Keratinocyte (primary cell): ENCODE measurements around the gene CSNK1G1. TPM values are rescaled to one million over a fixed set of nuclear protein-coding genes. Genes with fewer than 3 reads are reported as not detected.

ENCODE experiments used
- DNase-seq: peaks from one replicate; pipeline ENCODE4 v3.0.0-alpha.2; 2011; ENCODE audit warnings: low read depth, missing footprints, low spot score
- FAIRE-seq: peaks from 2 replicates; lab custom pipeline; 2011; peaks lifted over from hg19 to GRCh38; lab: Jason Lieb, UNC
- H2AFZ ChIP-seq: 2 replicates; pipeline ENCODE4 v1.6.0; 2012; ENCODE audit warnings: low read length, control low read depth, inconsistent platforms; ENCODE audit not compliant: control insufficient read depth
- H3K27ac ChIP-seq: 2 replicates; pipeline ENCODE4 v1.5.1; 2011; ENCODE audit warnings: low read length; ENCODE audit not compliant: control insufficient read depth, insufficient read depth
- H3K27me3 ChIP-seq: 3 replicates; pipeline ENCODE4 v1.6.0; 2011; ENCODE audit warnings: low read length; ENCODE audit not compliant: control insufficient read depth, insufficient read depth; ENCODE audit errors: extremely low read depth
- H3K36me3 ChIP-seq, 2 experiments: 2 replicates in 1 of 2; 3 replicates in 1 of 2; pipeline ENCODE4 v1.5.1; 2011; ENCODE audit warnings: low read length in 2 of 2, mild to moderate bottlenecking in 1 of 2; ENCODE audit not compliant: control insufficient read depth in 2 of 2, insufficient read depth in 2 of 2; ENCODE audit errors: extremely low read depth in 1 of 2
- H3K4me1 ChIP-seq: 3 replicates; pipeline ENCODE4 v1.5.1; 2011; ENCODE audit warnings: low read length; ENCODE audit not compliant: control insufficient read depth, insufficient read depth; ENCODE audit errors: extremely low read depth
- H3K4me2 ChIP-seq: 3 replicates; pipeline ENCODE4 v1.6.0; 2011; ENCODE audit warnings: low read depth, low read length; ENCODE audit not compliant: control insufficient read depth, insufficient read depth; ENCODE audit errors: extremely low read depth
- H3K4me3 ChIP-seq, 3 experiments: fragments of 200-600 bp in 1 of 3; sonication (generic) in 1 of 3; 2 replicates in 2 of 3; 3 replicates in 1 of 3; pipeline ENCODE4 v1.5.1; 2011 to 2016; ENCODE audit warnings: low read length in 3 of 3, mild to moderate bottlenecking in 3 of 3, control low read depth in 2 of 3, inconsistent platforms in 1 of 3, low read depth in 1 of 3, mixed read lengths in 1 of 3, mixed run types in 1 of 3, moderate library complexity in 1 of 3; ENCODE audit not compliant: control insufficient read depth in 2 of 3, insufficient read depth in 2 of 3; ENCODE audit errors: extremely low read depth in 1 of 3
- H3K79me2 ChIP-seq: 2 replicates; pipeline ENCODE4 v1.6.0; 2012; ENCODE audit warnings: low read length; ENCODE audit not compliant: control insufficient read depth, insufficient read depth
- H3K9ac ChIP-seq: 3 replicates; pipeline ENCODE4 v1.6.0; 2011; ENCODE audit warnings: low read length; ENCODE audit not compliant: control insufficient read depth, insufficient read depth; ENCODE audit errors: extremely low read depth
- H3K9me1 ChIP-seq: 3 replicates; pipeline ENCODE4 v1.6.0; 2011; ENCODE audit warnings: low read length; ENCODE audit not compliant: control insufficient read depth, insufficient read depth; ENCODE audit errors: extremely low read depth
- H3K9me3 ChIP-seq: 2 replicates; pipeline ENCODE4 v1.5.1; 2012; ENCODE audit warnings: low read depth, low read length; ENCODE audit not compliant: control insufficient read depth
- H4K20me1 ChIP-seq: 3 replicates; pipeline ENCODE4 v1.6.0; 2011; ENCODE audit warnings: low read length; ENCODE audit not compliant: control insufficient read depth, insufficient read depth; ENCODE audit errors: extremely low read depth
- CTCF ChIP-seq, 3 experiments: IDR thresholded peaks in 1 of 3; conservative IDR thresholded peaks in 1 of 3; optimal IDR thresholded peaks in 1 of 3; 2 replicates in 2 of 3; 3 replicates in 1 of 3; pipeline versions ENCODE3 to v1.5.1; 2011; ENCODE audit warnings: low read length in 3 of 3, mild to moderate bottlenecking in 3 of 3, moderate library complexity in 2 of 3, control low read depth in 1 of 3, inconsistent platforms in 1 of 3; ENCODE audit not compliant: insufficient read depth in 2 of 3; ENCODE audit errors: extremely low read depth in 1 of 3
- EZH2 ChIP-seq: IDR thresholded peaks from one replicate; pipeline ENCODE4 v1.6.1; 2012; ENCODE audit warnings: inconsistent platforms, mild to moderate bottlenecking, low read length, moderate library complexity
- dilution Hi-C: fragments of 300-500 bp; cut with MboI; formaldehyde crosslinking; loops from one replicate; pipeline ENCODE4 v1.7.0; 2020; ENCODE audit warnings: low sequenced_read_pairs; ENCODE audit not compliant: extremely low pct_ligation_motif_present
- polyA plus RNA-seq, 5 experiments: library from polyadenylated mRNA; depleted of rRNA in 3 of 5; stranded (reverse) in 3 of 5; stranded (forward) in 1 of 5; unstranded in 1 of 5; fragments of >200 nt; gene quantifications; 1 replicate in 1 of 5; 2 replicates in 3 of 5; 3 replicates in 1 of 5; pipeline versions ENCODE4 v1.2.1 to v1.2.3, GENCODE V29; 2011 to 2012; ENCODE audit warnings: missing spikeins in 2 of 5, low read depth in 1 of 5, low replicate concordance in 1 of 5

CSNK1G1 gene
- polyA plus RNA-seq, 1 donor (not counting 4 experiments of a cell fraction or from before 2014, with no cell fraction given) = 28.9 TPM

- no peak for FAIRE-seq
Observed at GRCh38 chr15:64279131-64279530, 76.8 kb downstream of the CSNK1G1 start.

GRCh38 chr15:64275934-64276333, 80.0 kb downstream of the CSNK1G1 start:
- no peak for FAIRE-seq
- peaks cover 54% of the 10 kb centered on the region for H3K79me2 ChIP-seq
- no peak overlapping the region for H3K4me3 ChIP-seq
- no peak overlapping the region for H3K27ac ChIP-seq
- TF ChIP-seq CTCF (optimal IDR thresholded peaks at IDR 0.05 in 1 of 3, IDR thresholded peaks at IDR 0.05 in 1 of 3, conservative IDR thresholded peaks at IDR 0.05 in 1 of 3; ENCODE audit: extremely low read depth in 1 of 3, insufficient read depth in 2 of 3, low read length in 3 of 3) (no peak), EZH2 (no peak)
- H3K4me2 ChIP-seq = no peak overlapping the region
- peaks cover 0 to 2% of the 10 kb centered on the region in 2 experiments for H3K36me3 ChIP-seq
- no peak overlapping the region for H3K9ac ChIP-seq
- H3K9me3 ChIP-seq = no peaks in the 10 kb centered on the region
- dilution Hi-C loops = no loop called here
- no peak overlapping the region for H2AFZ ChIP-seq
- H3K9me1 ChIP-seq = no peaks in the 10 kb centered on the region
- no peak for DNase-seq
- no peaks in the 10 kb centered on the region for H4K20me1 ChIP-seq
- no peaks in the 10 kb centered on the region for H3K4me1 ChIP-seq
- H3K27me3 ChIP-seq = no peaks in the 10 kb centered on the region

More at GRCh38 chr15:64279131-64279530, 76.8 kb downstream of the CSNK1G1 start:
- H2AFZ ChIP-seq = no peak overlapping the region
- TF ChIP-seq CTCF (optimal IDR thresholded peaks at IDR 0.05 in 1 of 3, IDR thresholded peaks at IDR 0.05 in 1 of 3, conservative IDR thresholded peaks at IDR 0.05 in 1 of 3; ENCODE audit: extremely low read depth in 1 of 3, insufficient read depth in 2 of 3, low read length in 3 of 3) = no peak
- no peak for TF ChIP-seq EZH2
- no peak overlapping the region for H3K4me3 ChIP-seq
- no peak overlapping the region for H3K4me2 ChIP-seq
- no peaks in the 10 kb centered on the region for H3K9me3 ChIP-seq
- no peaks in the 10 kb centered on the region for H3K9me1 ChIP-seq
- H3K79me2 ChIP-seq = peaks cover 63% of the 10 kb centered on the region
- peaks cover 0 to 2% of the 10 kb centered on the region in 2 experiments for H3K36me3 ChIP-seq
- dilution Hi-C loops = no loop called here
- H3K9ac ChIP-seq = no peak overlapping the region
- DNase-seq = no peak
- H3K4me1 ChIP-seq = no peaks in the 10 kb centered on the region
- no peak overlapping the region for H3K27ac ChIP-seq
- H4K20me1 ChIP-seq = no peaks in the 10 kb centered on the region
- no peaks in the 10 kb centered on the region for H3K27me3 ChIP-seq
